Tibial artery (tissue), 4 donors: ENCODE results near the gene DOK6.
"Not testable (repeated sequence)": the region's sequence is repeated elsewhere in the genome, so short reads cannot be mapped to it uniquely, and the experiment has no call there.

Experiments
- DNase-seq, 2 donors: peaks; one replicate each; pipeline ENCODE4 v3.0.0-alpha.2; 2019
- H3K27ac ChIP-seq, 2 donors: fragments of 200-600 bp; sonication (generic) in 1 of 2; 1 replicate in 1 of 2; 2 replicates in 1 of 2; pipeline ENCODE4 v1.5.1; 2018 to 2019; ENCODE audit warnings: mild to moderate bottlenecking in 1 of 2
- H3K27me3 ChIP-seq, 2 donors: fragments of 200-600 bp; sonication (generic) in 1 of 2; one replicate each; pipeline versions ENCODE4 v1.5.1 to v1.6.0; 2016 to 2019
- H3K36me3 ChIP-seq, 3 donors: fragments of 200-600 bp; sonication (generic) in 2 of 3; one replicate each; pipeline ENCODE4 v1.5.1; 2016 to 2019; ENCODE audit warnings: mild to moderate bottlenecking in 2 of 3
- H3K4me1 ChIP-seq, 4 donors: fragments of 200-600 bp; sonication (generic) in 2 of 4; 1 replicate in 3 of 4; 2 replicates in 1 of 4; pipeline ENCODE4 v1.5.1; 2016 to 2019
- H3K4me3 ChIP-seq, 2 donors: fragments of 200-600 bp; sonication (generic) in 1 of 2; 1 replicate in 1 of 2; 2 replicates in 1 of 2; pipeline ENCODE4 v1.5.1; 2018 to 2019; ENCODE audit warnings: mild to moderate bottlenecking in 2 of 2
- H3K9me3 ChIP-seq, 3 donors: fragments of 200-600 bp; sonication (generic) in 1 of 3; one replicate each; pipeline ENCODE4 v1.5.1; 2016 to 2019
- CTCF ChIP-seq, 2 experiments: fragments of 200-600 bp in 1 of 2; fragments of 450-650 bp in 1 of 2; IDR thresholded peaks; one replicate each; pipeline ENCODE4 v1.5.1; 2017 to 2019; ENCODE audit warnings: antibody characterized with exemption in 2 of 2, mild to moderate bottlenecking in 1 of 2, moderate library complexity in 1 of 2
- intact Hi-C: fragments of 100-400 bp; cut with DNase I; formaldehyde crosslinking; loops from one replicate; pipeline ENCODE4 v1.15.0; 2023; ENCODE audit warnings: low total_unique reads

The DOK6 gene

GRCh38 chr18:69871363-69871762, 470.7 kb downstream of the DOK6 start:
- no peak for TF ChIP-seq CTCF (IDR thresholded peaks at IDR 0.05)
- DNase-seq, result no peak
- Histone ChIP-seq H3K36me3 (no peaks in the 10 kb centered on the region), H3K9me3 (no peaks in the 10 kb centered on the region), H3K4me1 (no peaks in the 10 kb centered on the region), H3K27ac (no peak overlapping the region), H3K4me3 (no peak overlapping the region), H3K27me3 (no peaks in the 10 kb centered on the region)
- intact Hi-C loops, result no loop called here

- no peaks in the 10 kb centered on the region for H3K9me3 ChIP-seq
- no peak overlapping the region for H3K4me3 ChIP-seq
- intact Hi-C loops, result no loop called here
- H3K4me1 ChIP-seq, result no peaks in the 10 kb centered on the region
- H3K27ac ChIP-seq, result no peak overlapping the region
- H3K27me3 ChIP-seq, result no peaks in the 10 kb centered on the region
- no peak for DNase-seq
- H3K36me3 ChIP-seq, result no peaks in the 10 kb centered on the region
- TF ChIP-seq CTCF (IDR thresholded peaks at IDR 0.05), result no peak
Measured at GRCh38 chr18:69872661-69873060, 472.0 kb downstream of the DOK6 start.

GRCh38 chr18:69874058-69874457, 473.4 kb downstream of the DOK6 start:
- H3K27me3 ChIP-seq, result no peaks in the 10 kb centered on the region
- H3K9me3 ChIP-seq, result no peaks in the 10 kb centered on the region
- TF ChIP-seq CTCF (IDR thresholded peaks at IDR 0.05), result no peak
- no peaks in the 10 kb centered on the region for H3K4me1 ChIP-seq
- no peak overlapping the region for H3K4me3 ChIP-seq
- no peak for DNase-seq
- no peaks in the 10 kb centered on the region for H3K36me3 ChIP-seq
- intact Hi-C loops, result no loop called here
- no peak overlapping the region for H3K27ac ChIP-seq

GRCh38 chr18:69876490-69876889, 475.8 kb downstream of the DOK6 start:
- Histone ChIP-seq H3K27ac (no peak overlapping the region), H3K4me1 (no peaks in the 10 kb centered on the region), H3K9me3 (no peaks in the 10 kb centered on the region), H3K27me3 (no peaks in the 10 kb centered on the region), H3K4me3 (no peak overlapping the region), H3K36me3 (no peaks in the 10 kb centered on the region)
- intact Hi-C loops, result no loop called here
- TF ChIP-seq CTCF (IDR thresholded peaks at IDR 0.05), result no peak
- DNase-seq, result no peak

- Histone ChIP-seq H3K9me3 (no peaks in the 10 kb centered on the region), H3K36me3 (no peaks in the 10 kb centered on the region), H3K4me1 (no peaks in the 10 kb centered on the region), H3K27me3 (no peaks in the 10 kb centered on the region), H3K27ac (no peak overlapping the region), H3K4me3 (no peak overlapping the region)
- no peak for DNase-seq
- no peak for TF ChIP-seq CTCF (IDR thresholded peaks at IDR 0.05)
- intact Hi-C loops, result no loop called here
Measured at GRCh38 chr18:69878213-69878933, 477.7 kb downstream of the DOK6 start.

GRCh38 chr18:69879051-69879450, 478.4 kb downstream of the DOK6 start:
- H3K27me3 ChIP-seq, intact Hi-C loops, H3K4me3 ChIP-seq, H3K36me3 ChIP-seq, DNase-seq, H3K27ac ChIP-seq, H3K9me3 ChIP-seq, H3K4me1 ChIP-seq: not testable (repeated sequence)
